Amygdala (tissue), 56 donors: Measurements from ENCODE around the gene TPPP3.
"Not testable (repeated sequence)": the region's sequence is repeated elsewhere in the genome, so short reads cannot be mapped to it uniquely, and the experiment has no call there.

Experiments
- DNase-seq, 56 donors: peaks; one replicate each; lab custom pipeline; 2025; lab: John Stamatoyannopoulos, UW

The TPPP3 gene

DNA sequence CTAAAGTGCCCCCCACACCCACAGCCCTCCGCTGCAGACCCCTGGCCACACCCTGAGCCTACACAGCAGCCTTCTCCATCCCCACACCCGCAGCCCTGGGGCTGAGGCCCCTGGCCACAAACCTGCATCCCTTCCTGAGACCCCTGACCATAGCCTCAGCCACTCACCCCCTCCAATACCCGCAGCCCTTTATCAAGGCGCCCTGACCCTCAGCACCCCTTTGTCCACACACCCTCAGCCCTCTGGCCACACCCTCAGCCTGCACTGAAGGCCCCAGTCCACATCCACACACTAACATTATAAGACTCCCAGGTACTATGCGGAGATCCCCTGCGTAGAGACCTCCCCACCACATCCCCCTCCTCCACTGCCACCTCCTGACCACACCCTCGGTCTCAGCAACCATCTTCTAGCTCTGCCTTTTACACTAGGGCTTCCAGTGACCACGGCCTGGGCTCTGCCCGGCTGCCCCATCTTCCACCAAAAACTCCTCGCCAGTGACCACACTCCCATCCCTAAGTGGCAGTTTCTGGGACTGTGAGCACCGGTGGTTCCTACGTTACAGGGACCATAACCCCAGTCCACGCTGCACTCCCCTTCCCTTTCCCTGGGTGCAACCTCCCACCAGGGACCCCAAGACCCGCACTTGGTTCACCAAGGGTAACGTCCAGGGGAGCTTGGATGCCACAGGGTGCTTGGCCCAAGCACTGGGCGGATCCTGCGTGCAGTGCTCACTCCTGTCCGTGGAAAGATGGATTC lies 818 bp downstream of the TPPP3 start:
- DNase-seq, result peak in 2 of 56 donors; percentile 24 to 41

DNA sequence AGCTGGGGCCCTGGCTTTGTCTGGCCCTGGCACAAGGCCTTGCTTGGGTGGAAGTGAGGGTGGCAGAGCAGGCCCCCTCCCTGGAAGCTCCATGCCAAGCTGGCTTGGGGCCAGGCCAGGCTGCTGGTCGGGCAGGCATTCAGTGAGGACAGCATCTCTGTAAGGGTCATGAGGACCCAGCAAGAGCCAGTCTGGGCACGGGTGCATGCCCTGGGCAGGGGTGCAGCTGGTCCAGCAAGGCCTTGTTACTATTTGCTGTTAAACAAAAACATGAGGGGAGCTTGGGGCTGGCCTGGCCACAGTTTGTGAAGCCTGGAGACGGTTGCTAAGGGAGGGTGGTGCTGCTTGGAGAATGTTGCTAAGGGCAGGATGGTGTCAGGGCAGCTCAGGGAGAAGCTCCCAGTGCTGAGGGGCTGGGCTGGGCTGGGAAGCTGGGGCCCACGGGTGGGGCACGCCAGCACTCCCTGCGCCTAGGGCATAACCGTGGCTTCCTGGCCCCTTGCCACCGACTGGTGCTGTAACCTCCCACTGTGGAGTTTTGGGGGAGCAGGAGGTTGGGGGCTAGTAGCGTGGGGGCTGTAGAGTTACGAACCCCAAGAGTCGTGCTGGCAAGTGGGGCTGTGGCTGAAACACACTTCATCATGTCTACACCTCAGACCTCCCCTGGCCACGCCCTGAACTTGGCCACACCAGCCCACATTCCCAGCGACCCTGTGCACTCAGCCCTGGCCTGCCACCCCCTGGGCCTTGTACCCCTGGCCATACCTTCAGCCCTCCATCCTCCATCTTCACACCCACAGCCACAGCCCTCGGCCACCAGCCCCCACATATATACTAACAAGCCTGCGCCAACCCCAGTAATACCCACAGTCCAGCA lies 1.6 kb downstream of the TPPP3 start:
- peak; percentile 61 to 98 (median 93) for DNase-seq

DNA sequence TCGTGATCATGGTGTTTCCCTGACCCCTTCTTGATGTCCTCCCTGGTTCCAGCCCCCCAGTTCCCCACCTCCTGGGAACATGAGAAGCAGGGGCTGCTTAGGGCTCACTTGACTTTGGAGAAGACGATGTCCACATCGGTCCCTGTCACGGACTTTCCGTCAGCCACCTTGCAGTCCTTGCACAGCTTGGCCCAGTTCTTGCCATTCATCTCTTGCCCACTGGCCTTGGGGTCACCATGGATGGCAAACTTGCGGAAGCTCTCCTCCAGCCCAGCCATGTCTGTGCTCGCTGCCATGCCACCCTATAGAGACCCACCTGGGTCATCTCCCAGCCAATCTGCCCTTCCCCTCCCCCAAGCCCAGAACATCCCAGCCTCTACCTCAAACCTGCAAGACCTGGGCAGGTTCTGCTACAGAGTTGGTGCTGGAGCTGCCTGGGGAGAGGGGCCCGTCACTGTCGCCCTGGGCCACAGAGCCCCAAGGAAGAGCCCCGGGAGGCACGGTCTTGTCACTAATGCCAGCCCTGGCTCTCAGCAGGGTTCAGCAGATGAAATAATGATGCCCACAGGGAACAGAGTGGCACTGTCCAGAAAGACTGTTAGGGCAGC lies 2.4 kb downstream of the TPPP3 start:
- DNase-seq, result peak in 3 of 56 donors; percentile 60 to 73 (median 67)

DNA sequence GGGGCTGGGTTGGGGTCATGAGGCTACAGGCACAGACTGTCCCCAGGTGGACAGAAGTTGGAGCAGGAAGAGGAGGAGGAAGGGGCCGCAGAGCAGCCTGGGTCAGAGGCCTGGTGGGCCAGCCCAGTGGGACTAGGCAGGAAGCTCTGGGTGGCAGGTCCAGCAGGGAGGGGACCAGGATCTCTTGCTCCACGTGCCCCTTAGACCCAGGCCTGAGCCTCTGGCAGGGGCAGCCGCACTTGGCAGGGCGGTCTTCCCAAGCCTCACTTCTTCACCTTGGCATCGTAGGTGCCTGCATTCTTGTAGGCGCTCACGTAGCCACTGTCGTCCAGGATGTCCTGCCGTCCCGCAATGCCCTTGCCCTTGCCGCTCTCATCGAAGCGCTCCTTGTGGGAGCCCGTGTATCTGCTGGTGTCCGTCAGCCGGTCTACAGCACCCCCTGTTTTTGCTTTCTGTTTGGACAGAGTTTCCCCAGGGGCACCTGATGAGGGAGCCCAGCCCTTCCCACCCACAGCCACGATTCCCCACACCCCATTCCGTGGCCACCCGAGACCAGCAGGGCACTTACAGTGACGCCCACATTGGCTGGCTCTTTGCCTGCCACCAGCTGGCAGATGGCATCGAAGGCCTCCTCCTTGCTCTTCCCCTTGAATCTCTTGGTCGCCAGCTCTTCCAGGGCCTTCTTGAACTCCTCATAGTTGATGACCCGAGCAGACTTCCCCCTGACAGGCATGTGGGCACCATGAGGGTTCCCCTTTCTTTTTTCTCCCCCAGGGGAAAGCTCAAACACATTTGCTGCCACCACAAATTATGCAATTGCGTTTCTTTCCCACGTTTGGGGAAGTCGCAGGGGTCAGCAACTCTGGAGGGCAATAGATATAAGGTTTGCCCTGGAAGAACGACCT lies 3.1 kb downstream of the TPPP3 start:
- DNase-seq, result peak in 35 of 56 donors; percentile 18 to 78 (median 54)

DNA sequence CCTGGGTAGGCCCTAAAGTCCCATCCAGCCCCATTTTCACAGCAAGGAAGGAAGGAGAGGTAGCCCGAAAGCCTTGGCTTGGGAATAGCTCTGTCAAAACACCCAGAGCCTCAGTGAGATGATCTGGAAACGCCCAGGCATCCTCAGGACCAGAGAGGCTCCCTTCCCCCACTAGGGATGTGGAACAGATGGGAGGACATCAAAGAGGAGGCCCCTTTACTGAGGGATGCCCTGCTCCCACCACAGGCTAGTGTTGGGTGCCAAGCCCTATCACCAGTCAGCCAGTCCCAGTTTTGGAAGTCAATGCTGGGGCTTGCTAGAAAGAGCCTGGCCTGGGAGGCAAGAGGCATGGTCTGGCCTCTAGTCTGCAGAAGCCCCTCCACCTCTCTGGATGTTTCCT lies 4.7 kb downstream of the TPPP3 start:
- DNase-seq, result no peak

DNA sequence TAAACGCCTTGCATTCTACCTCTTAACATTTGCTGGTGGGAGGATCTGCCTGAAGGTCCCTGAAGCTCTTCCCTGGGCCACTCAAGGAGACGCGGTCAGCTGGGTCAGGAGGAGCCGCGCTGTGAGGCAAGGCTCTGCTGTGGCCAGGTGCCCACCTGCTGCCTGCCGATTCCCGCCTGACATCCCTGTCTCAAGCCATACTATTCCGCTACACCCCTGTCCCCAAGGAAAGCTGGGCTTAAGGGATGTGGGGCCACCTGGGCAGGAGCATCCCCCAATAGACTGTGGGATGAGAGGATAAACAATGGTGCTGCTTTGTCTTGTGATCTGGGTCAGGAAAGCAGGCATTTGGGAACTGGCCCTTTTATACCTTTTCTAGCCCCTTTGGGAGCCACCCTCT lies 5.1 kb downstream of the TPPP3 start:
- DNase-seq, result no peak

DNA sequence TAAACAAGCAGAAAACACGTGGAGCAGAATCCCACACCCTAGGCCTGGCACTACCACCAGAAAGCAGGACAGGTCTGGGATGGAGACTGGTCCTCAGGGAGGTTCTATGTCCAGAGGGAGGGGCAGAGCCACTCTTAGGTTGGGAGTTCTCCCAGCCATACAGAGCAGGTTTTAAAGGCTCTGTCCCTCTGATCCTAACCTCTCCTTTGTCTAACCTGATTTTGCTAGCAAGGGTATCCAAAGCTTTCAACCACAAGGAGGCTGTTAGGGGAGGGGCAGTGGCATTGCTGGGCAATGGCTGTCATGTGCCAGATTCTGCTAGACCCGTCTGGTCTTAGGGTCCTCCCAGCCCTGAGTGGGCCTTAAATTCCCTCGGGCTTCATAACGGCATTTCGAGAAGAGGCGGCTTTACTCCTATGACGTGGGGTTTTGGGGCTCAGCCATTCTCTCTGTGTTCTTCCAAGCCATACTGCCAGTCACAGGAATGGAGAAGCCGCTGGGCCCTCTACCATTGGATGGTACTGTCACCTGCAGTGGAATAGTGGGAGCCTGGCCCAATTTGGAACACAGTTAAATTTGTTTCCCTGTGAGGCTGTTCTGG lies 5.7 kb downstream of the TPPP3 start:
- no peak for DNase-seq

DNA sequence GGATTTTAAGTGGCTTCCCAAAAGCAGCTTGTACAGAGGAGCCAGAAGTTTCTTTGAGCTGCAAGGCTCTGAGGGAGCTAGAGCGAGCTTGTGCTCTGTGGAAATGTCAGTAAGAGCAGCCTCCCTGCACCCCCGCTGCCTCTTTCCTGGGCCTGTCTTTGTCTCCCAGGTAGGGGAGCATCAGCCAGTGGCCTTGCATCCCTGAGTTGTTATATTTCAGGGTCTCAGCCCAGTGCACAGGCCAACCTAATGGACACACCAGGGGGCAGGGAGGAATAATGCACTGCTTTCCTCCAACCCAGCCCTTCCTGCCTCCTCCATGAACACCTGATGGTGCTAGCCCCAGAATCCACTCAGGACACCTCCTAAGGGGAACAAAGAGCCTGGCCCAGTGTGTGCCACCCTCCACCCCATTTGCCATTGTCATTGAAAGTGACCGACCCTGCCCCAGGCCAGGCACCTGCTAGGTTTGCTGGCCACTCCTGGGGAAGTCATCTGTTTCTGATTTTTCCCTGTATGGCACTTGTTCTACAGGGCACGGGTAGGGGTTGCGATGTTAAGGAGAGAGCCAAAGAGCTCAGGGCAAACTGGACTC lies 6.3 kb downstream of the TPPP3 start:
- DNase-seq, result no peak

DNA sequence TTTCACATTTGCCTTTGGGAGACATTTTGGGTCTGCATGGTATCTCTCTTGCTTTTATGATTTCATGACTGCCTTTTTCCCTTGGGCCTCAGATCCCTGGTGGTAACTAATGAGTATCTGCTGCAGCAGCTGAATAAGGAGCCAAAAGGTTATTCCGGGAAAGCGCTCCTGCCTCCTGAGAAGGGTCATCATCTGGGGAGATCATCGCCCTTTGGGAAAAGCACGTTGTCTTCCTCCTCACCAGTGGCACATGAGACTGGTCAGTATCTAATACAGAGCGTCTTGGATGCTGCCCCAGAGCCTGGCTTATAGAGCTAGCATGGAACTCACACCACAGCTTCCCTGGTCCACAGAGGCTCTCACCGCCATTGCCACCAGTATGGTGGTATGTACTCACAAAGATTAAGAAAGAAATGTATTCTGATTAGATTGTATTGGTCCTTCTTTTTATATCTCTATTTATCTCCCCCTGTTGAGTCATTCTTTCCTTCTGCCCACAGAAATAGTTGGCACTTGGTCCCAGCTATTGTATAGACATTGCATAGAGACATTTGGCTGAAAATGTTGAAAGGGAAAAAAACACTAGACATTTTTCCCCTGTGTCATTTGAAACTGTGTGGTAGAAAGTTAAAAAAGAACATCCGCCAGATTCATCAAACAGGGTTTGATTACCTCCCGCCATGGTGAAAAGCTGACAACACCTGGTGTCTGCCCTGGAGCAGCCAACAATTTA lies 8.4 kb downstream of the TPPP3 start:
- DNase-seq, result no peak

DNA sequence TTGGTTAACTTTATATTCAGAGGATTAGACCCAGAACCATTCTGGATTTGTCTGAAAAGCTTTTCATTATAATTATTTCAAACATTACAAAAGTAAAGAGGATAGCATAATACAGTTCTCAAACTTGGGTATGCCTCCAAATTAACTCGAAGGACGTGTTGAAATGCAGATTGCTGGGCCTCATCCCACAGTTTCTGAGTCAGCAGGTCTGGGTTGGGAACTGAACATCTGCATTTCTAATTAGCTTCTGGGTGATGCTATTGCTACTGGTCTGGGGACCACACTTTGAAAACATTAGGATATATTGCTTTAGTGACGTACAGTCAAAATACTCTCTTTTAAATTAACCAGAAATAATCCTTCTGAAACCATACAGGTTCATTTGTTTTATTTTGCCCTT lies 10.0 kb downstream of the TPPP3 start:
- DNase-seq, result no peak

DNA sequence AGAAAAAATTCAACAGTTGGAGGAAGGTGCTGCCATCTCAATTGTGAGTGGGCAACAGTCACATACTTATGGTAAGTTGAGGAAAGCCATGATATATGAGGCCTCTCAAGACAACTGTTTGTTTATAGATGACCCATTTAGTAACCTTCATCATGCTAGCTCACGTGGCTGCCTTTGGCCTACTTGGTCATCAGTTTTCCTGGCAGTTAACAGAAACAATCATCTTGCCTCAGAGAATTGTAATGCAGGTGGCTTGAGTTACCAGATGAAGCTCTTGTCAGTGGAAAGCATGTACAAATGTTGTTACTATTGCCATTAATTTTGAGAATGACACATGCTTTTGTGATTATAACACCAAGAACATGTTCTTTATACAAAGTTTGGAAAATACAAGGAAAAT lies 14.7 kb downstream of the TPPP3 start:
- DNase-seq, result no peak

DNA sequence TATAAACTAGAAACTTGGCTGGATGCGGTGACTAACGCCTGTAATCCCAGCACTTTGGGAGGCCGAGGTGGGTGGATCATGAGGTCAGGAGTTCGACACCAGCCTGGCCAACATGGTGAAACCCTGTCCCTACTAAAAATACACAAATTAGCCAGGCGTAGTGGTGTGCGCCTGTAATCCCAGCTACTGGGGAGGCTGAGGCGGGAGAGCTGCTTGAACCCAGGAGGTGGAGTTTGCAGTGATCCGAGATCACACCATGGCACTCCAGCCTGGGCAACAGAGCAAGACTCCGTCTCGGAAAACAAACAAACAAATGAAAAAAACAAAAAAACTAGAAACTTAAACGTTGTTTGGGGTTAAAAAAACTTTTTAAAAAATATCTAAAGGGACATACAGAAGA lies 17.3 kb downstream of the TPPP3 start:
- not testable (repeated sequence) for DNase-seq

DNA sequence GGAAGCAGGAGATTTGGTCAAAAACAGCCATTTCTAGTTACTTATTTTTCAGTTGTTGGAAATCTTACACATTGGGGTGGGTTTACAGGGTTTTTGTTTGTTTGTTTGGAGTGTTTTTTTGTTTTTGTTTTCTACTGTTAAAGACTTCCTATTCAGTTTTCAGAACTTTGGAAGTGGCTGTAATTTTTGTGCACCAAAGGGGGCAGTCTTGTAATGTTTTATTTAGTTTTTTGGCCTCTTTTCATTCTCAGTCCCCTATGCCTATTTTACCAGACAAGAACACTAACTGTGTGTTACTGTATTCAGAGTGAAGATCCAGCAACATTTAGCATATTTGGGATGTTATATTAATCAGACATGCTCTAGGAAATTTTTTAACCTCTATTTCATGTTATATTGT lies 20.6 kb downstream of the TPPP3 start:
- DNase-seq, result peak in 1 of 56 donors; percentile 44

DNA sequence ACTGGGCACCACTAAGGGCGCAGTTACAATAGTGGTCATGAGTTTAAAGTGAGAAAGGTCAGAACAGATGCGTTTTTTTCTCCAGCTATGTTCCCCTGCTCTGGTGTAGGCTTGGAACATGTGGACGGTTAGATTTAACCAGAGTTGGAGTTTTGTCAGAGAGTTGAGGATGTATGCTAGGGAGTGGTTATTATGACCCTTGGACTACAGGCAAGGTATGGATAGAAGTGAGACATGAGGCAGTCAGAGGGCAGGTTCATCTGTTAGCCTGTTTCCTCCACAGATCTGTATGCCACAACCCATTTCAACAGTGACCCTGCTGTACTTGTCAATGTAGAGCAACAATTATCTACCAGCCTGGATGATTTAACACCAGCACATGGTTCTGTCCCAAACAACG lies 22.6 kb downstream of the TPPP3 start:
- DNase-seq, result no peak

DNA sequence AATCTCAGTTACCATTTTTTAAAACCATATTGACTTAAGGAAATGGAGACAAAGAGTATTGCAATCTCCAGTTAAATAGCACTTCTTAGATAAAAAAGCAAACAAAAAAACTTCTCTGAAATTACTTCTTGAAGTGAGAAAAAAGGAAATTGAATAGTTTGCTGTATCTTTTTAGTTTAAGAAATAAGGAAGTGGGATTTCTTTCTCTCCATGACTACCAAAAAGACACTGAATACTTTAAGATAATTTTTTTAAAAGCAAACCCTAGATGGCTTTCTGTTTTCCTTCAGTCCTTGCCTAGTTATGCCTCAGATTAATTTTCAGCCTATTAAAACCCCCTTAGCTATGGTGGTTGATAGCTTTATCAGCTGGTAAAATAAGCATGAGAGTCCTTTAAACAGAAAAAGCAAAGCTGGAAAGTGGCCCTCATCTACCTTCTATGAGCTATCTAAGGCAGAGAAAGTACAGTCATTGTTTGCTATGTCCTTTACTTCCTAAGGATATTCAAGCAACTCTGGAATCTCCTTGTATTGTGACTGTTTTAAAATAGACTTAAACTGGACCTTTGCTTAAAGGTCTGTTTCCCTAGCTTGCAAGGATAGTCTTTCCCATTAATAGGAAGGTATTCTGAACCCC lies 28.6 kb downstream of the TPPP3 start:
- no peak for DNase-seq

DNA sequence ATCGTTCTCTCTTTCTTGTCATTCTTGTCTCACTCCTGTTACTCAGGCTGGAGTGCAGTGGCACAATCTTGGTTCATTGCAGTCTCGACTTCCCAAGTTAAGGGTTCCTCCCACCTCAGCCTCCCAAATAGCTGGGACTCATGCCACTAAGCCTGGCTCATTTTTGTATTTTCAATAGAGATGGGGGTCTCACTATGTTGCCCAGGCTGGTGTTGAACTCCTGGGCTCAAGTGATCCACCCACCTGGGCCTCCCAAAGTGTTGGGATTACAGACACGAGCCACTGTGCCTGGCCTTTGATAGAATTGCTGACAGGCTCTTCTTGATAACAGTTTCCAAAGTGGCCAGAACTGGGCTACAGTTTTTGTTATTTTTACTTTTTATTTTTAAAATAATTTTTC lies 32.3 kb downstream of the TPPP3 start:
- no peak for DNase-seq

DNA sequence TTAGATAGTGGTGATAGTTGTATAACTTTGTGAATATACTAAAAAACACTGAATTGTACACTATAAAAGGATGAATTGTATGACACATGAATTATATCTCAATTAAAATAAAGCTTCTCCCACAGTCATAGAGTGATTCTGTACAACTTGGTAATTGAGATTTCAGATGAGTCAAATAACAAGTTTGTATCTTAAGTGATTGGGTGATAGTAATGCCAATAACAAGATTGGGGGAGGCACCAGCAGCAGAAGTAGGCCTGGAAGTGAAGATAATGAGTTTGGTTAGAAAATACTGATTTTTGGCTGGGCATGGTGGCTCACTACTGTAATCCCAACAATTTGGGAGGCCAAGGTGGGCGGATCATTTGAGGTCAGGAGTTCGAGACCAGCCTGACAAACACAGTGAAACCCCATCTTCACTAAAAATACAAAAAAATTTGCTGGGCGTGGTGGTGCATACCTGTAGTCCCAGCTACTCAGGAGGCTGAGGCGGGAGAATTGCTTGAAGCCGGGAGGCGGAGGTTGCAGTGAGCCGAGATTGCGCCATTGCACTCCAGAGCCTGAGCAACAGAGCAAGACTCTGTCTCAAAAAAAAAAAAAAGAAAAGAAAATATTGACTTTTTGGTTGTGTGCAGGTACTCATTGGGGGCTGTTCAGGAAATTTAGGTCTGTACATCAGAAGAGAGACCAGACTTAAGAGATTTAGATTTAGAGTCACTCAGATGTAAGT lies 33.6 kb downstream of the TPPP3 start:
- DNase-seq, result not testable (repeated sequence)

DNA sequence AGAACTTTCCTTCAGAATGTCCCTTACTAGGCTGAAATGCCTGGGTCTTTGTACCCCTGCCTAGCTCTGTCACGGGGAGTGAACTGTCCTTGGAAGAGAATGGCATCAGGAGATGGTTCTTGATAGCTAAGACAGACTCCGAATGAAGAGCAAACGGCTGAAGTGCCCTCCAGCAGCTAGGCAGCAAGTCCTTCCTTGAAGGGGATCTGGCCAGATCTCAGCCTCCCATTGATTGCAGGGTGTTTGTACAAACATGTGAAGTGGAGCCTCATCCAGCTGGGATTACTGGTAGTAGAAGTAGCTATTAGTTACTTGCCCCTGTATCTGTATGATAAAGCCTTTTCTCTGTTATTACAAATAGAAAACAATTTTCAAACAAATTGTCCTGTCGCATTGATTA lies 35.7 kb downstream of the TPPP3 start:
- DNase-seq, result no peak
